GM18951 (cell line): Measurements from ENCODE around the gene LUC7L3.
"Not testable (repeated sequence)": the region's sequence is repeated elsewhere in the genome, so short reads cannot be mapped to it uniquely, and the experiment has no call there.

Experiments used
- POLR2A ChIP-seq: IDR thresholded peaks from 4 replicates; pipeline ENCODE4 v1.6.1; 2011; ENCODE audit warnings: mild to moderate bottlenecking; ENCODE audit not compliant: insufficient read length, insufficient read depth; ENCODE audit errors: extremely low read depth
- in situ Hi-C: fragments of 300-500 bp; cut with MboI; formaldehyde crosslinking; loops from one replicate; pipeline ENCODE4 v1.12.0; 2022; ENCODE audit warnings: low sequenced_read_pairs, mixed read lengths, inconsistent platforms; ENCODE audit not compliant: unreplicated experiment

LUC7L3 gene

GRCh38 chr17:50710025-50710424 is 9.4 kb upstream of the LUC7L3 start:
- in situ Hi-C loops = no loop called here
- TF ChIP-seq POLR2A = no peak

DNA sequence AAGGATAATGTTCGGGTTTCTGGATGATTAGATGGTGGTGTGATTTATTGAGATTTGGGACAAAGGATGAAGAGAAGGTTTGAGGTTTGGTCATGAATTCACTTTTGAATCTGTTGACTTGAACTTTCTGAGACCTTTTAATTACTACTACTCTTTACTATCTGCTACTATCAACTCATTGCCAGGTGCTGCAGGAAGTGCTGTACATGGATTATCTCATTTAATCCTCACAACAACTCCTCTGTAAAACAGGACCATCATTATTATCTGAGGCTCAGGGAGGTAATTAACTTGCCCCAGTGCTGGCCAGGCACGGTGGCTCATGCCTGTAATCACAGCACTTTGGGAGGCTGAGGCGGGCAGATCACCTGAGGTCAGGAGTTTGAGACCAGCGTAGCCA is 8.8 kb upstream of the LUC7L3 start:
- TF ChIP-seq POLR2A = no peak
- in situ Hi-C loops = no loop called here

- in situ Hi-C loops = no loop called here
- no peak for TF ChIP-seq POLR2A
Measured at GRCh38 chr17:50712641-50713040, 6.8 kb upstream of the LUC7L3 start.

DNA sequence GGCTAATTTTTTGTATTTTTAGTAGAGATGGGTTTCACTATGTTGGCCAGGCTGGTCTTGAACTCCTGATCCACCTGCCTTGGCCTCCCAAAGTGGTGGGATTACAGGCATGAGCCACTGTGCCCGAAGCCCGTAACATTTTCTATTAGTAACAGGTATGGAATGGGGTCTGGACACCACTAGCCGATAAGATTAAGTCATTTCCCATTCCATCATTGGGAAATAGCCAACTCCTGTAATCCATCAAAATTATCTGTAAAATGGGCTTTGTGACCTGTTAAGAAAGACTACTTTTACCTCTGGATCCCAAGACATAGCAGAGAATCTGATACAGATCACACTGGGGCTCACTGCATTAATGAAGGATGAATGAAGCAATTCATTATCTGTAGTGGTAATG is 3.9 kb upstream of the LUC7L3 start:
- no peak for TF ChIP-seq POLR2A

GRCh38 chr17:50719924-50720794 is 756 bp downstream of the LUC7L3 start:
- in situ Hi-C loops = no loop called here
- no peak for TF ChIP-seq POLR2A

More for the DNA sequence above, 3.9 kb upstream of the LUC7L3 start:
- in situ Hi-C loops = no loop called here

DNA sequence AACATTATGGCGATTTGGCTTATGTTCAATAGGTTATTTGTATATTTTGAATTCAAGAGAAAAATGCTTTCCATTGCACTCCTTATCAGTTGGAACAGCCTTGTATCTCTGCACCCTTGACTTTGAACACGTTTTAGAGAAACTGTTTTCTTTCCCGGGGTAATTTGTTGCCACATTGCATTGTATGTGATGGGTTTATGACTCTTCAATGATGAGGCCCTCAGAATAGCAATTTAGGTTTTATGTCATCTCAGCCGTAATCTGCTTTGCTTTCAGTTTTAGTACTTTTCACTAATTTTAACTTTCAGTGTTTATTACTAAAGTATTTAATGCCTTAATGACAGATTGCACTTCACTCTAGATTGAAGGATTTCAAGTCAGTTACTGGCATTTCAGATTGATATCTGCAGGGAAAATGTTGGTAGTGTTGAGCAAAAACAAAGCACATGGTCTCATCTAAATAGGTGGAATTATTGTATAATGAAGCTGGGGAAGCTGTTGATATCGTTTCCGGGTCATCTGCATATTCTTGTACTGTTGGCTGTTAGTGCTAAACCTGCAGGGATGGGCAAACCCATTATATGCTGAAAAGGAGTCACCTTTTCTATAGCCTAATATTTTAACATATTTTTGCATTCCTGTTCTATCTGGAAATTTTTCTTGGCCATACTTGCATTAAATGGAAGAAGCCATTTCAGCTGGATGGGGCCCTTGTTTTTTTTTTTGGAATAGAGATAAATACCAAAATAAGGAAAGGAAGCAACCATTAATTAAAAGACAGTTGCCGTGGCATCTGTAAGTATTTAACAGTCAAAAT is 2.0 kb downstream of the LUC7L3 start:
- no peak for TF ChIP-seq POLR2A

GRCh38 chr17:50722746-50723145 is 3.3 kb downstream of the LUC7L3 start:
- in situ Hi-C loops = no loop called here
- TF ChIP-seq POLR2A = no peak

More for the DNA sequence above, 2.0 kb downstream of the LUC7L3 start:
- in situ Hi-C loops = no loop called here

- in situ Hi-C loops = not testable (repeated sequence)
Measured at GRCh38 chr17:50724622-50725021, 5.2 kb downstream of the LUC7L3 start.

DNA sequence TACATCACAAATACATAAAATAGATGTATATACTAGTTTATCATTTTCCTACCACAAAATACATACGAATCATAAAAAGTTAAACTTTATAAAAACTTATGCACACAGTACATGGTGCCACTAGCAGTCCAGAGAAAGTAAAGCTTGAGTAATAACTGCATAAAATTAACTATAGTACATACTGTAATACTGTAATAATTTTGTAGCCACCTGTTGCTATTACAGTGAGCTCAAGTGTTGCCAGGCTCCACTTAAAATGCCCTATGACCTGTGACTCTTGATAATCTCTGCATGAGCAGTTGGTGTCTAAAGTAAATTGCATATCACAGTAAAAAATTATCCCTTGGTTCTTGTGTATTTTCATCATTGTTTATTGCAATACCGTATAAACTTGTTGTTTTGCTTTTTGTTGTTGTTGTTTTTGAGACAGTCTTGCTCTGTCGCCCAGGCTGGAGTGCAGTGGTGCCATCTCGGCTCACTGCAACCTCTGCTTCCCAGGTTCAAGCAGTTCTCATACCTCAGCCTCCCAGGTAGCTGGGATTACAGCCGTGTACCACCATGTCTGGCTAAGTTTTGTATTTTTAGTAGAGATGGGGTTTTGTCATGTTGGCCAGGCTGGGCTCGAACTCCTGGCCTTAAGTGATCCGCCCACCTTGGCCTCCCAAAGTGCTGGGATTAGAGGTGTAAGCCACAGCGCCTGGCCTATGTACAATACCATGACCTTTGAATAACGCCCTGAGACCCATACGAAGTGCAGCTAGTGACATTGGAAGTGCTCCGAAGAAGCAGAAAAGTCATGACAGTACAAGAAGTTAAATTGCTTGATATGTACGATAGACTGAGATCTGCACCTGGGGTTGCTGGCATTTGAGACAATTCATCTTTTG is 6.6 kb downstream of the LUC7L3 start:
- in situ Hi-C loops = no loop called here
- TF ChIP-seq POLR2A = no peak

- TF ChIP-seq POLR2A = no peak
- in situ Hi-C loops = no loop called here
Measured at GRCh38 chr17:50728112-50728429, 8.7 kb downstream of the LUC7L3 start.

DNA sequence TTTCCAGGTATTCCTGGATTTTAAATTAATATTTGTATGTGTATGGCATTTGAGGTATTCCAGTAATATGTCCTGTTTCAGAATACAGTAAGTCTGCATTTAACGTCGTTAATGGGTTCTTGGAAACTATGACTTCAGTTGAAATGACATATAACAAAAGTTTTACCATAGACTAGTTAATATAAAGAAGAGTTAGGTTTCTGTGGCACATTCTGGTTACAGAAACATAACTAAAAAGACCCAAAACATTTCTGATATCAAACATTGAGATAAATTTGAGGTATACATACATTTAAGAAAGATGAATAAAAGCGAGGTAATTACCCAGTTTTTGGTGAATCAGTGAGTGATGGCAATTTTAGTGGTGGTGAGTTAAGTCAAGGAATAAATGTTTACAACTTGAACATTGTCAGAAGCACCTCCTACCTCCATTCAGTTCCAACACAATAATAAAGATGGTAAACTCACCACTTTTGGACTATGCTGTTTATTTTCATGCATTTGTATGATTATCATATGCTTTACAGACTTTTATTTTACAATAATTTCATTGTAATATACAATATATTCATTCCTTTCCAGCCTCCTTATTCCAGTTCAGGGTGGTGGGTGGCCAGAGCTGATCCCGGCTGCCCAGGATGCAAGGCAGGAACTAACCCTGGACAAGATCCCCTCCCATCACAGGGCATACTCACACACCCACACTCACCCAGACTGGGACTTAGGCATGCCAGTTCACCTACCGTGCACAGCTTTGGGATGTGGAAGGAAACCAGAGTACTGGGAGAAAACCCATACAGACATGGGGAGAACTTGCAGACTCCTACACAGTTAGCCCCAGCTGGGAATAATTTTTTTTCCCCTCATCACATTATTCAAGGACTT is 9.7 kb downstream of the LUC7L3 start:
- in situ Hi-C loops = no loop called here
- no peak for TF ChIP-seq POLR2A
